Measurements from ENCODE around the gene TRPM4.
A peak's percentile ranks its signal among the peaks of the same experiment; 100 is the strongest.
"Not testable (repeated sequence)": the region's sequence is repeated elsewhere in the genome, so short reads cannot be mapped to it uniquely, and the experiment has no call there.

TRPM4 gene

GRCh38 chr19:49135686-49136085 is 21.9 kb upstream of the TRPM4 start:
- no peak overlapping the region for H3K4me3 ChIP-seq (ENCODE audit: low read depth, low read length)
- in situ Hi-C loops (cut with HindIII; ENCODE audit: low sequenced_read_pairs), result no loop called here
- no peak for DNase-seq (ENCODE audit: low read depth)
- TF ChIP-seq CTCF (IDR thresholded peaks at IDR 0.05; ENCODE audit: low read depth, low read length, missing control alignments), result no peak

GRCh38 chr19:49136771-49137171 is 20.8 kb upstream of the TRPM4 start:
- in situ Hi-C loops (cut with HindIII; ENCODE audit: low sequenced_read_pairs), result no loop called here
- no peak for DNase-seq (ENCODE audit: low read depth)
- no peak overlapping the region for H3K4me3 ChIP-seq (ENCODE audit: low read depth, low read length)
- TF ChIP-seq CTCF (IDR thresholded peaks at IDR 0.05; ENCODE audit: low read depth, low read length, missing control alignments), result no peak

- no peak for TF ChIP-seq CTCF (IDR thresholded peaks at IDR 0.05; ENCODE audit: low read depth, low read length, missing control alignments)
- H3K4me3 ChIP-seq (ENCODE audit: low read depth, low read length), result no peak overlapping the region
- DNase-seq (ENCODE audit: low read depth), result no peak
- in situ Hi-C loops (cut with HindIII; ENCODE audit: low sequenced_read_pairs), result no loop called here
These were observed 16.6 kb upstream of the TRPM4 start for GRCh38 chr19:49140951-49141350.

- in situ Hi-C loops (cut with HindIII; ENCODE audit: low sequenced_read_pairs), result no loop called here
- DNase-seq (ENCODE audit: low read depth), result no peak
- no peak for TF ChIP-seq CTCF (IDR thresholded peaks at IDR 0.05; ENCODE audit: low read depth, low read length, missing control alignments)
- H3K4me3 ChIP-seq (ENCODE audit: low read depth, low read length), result no peak overlapping the region
These were observed 16.2 kb upstream of the TRPM4 start for GRCh38 chr19:49141352-49141751.

- in situ Hi-C loops (cut with HindIII; ENCODE audit: low sequenced_read_pairs), result no loop called here
These were observed 14.7 kb upstream of the TRPM4 start for GRCh38 chr19:49142866-49143335.

GRCh38 chr19:49145573-49146407 is 11.8 kb upstream of the TRPM4 start:
- TF ChIP-seq CTCF (IDR thresholded peaks at IDR 0.05; ENCODE audit: low read depth, low read length, missing control alignments), result peak; percentile 79
- in situ Hi-C loops (cut with HindIII; ENCODE audit: low sequenced_read_pairs), result no loop called here
- DNase-seq (ENCODE audit: low read depth), result no peak
- H3K4me3 ChIP-seq (ENCODE audit: low read depth, low read length), result peak overlapping the region; percentile 14

More at GRCh38 chr19:49142866-49143335, 14.7 kb upstream of the TRPM4 start:
- H3K4me3 ChIP-seq (ENCODE audit: low read depth, low read length), result peak overlapping the region; percentile 67
- DNase-seq (ENCODE audit: low read depth), result peak; percentile 75
- TF ChIP-seq CTCF (IDR thresholded peaks at IDR 0.05; ENCODE audit: low read depth, low read length, missing control alignments), result no peak

- in situ Hi-C loops (cut with HindIII; ENCODE audit: low sequenced_read_pairs); DNase-seq (ENCODE audit: low read depth): not testable (repeated sequence)
- H3K4me3 ChIP-seq (ENCODE audit: low read depth, low read length), result peak overlapping the region; percentile 14
These were observed 11.2 kb upstream of the TRPM4 start for GRCh38 chr19:49146408-49146770.
